GM19240 (cell line): ENCODE results near the gene F10.

ENCODE experiments used
- DNase-seq: peaks from one replicate; pipeline ENCODE4 v3.0.0; 2011; ENCODE audit warnings: low spot score; ENCODE audit not compliant: insufficient read length

Gene F10

DNA sequence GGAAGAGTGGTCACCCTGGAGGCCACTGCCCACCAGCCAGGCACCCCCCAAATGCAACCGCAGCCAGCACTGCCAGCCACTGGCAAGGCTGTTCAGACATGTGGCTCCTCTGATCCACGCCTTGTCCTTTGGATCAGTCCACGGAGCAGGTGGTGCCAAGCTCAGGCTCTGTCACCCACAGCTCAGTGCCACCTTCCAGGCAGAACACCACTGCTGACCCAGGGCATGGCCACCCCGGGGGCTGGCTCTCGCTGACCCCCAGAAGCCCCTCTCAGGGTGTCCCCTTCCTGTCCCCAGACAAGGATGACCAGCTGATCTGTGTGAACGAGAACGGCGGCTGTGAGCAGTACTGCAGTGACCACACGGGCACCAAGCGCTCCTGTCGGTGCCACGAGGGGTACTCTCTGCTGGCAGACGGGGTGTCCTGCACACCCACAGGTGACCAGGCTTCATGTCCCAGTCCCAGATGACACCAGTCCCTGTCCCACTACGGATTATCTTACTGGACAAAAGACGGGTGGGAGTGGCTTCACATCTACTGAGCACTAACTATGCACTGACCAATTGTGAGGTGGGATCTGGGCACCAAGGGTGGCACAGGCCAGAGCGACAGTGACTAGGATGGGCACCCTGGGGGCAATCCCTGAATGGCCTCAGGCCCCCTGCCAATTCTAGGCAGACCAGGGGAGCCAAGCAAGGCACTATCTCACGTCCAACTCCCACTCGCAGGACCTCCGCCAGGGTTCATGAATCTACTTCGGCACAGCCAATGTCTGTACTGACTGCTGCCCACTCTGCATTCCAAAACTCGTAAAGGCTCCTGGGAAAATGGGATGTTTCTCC is 7.0 kb upstream of the F10 start:
- DNase-seq: no peak

DNA sequence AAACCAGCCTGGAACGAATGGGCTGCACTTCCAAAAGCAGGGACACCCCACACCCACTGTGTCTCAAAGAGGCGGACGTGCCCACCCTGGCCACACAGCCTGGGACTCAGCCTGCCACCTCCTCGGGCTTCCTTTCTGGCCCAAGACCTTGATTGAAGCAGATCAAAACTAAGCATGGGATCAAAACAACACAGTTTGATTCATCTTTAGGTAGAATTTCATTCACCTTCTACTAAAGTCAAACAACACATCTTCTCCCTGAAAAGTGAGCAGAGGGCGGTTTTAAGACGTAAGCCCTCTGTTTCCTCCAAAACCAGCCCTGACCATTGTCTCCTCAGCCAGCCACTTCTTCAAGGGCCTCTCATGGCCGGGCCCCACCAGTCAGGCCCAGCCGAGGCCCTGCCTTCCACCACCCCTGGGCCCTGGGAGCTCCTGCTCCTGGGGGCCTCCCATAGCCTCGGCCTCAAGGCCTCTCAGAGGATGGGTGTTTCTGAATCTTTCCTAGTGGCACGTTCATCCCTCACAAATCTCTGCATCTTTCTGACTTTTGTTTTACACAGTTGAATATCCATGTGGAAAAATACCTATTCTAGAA is 6.3 kb upstream of the F10 start:
- DNase-seq: no peak

DNA sequence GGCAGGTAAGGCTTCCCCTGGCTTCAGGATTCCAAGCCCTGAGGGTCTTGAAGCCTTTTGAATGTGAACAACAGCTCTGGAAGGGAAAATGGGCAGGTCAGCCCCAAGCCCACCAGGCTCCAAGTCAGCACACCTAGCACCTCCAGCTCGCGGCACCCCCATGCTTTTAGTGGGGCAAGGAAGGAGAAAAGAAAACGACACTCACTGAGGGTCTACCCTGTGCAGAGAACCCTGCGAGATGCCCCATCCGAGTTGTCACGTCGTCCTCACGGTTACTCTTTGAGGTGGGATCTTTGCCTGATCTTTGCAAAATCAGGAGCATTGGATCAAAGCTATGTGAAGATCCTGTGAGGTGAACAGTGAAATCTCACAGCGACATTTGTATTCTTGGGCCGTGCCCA is 5.7 kb upstream of the F10 start:
- no peak for DNase-seq

DNA sequence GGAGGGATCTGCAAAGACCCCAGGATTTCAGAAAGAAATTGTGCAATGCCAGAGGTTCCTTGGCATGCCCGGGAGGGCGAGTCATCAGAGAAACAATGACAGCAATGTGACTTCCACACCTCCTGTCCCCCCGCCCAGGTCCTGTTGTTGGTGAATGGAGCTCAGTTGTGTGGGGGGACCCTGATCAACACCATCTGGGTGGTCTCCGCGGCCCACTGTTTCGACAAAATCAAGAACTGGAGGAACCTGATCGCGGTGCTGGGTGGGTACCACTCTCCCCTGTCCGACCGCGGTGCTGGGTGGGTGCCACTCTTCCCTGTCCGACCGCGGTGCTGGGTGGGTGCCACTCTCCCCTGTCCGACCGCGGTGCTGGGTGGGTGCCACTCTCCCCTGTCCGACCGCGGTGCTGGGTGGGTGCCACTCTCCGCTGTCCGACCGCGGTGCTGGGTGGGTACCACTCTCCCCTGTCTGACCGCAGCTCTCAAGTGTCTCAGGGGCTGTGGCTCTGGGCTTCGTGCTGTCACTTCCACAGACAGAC is 5.2 kb upstream of the F10 start:
- DNase-seq: no peak

DNA sequence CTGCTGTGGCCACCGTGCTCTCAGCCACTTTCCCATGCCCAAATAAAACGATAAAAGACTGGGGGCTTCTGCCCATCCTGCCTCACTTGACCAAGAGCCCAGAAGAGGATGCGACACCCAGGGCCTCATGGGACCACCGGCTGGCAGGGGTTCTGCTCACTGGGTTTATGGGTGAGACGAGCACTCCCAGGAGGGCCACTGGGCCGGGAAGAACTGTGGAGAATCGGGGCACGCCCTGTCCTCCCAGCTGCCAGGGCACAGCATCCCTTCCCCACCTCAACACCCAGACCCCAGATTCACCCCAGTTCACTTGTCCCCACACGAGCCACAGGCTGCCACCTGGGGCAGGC is 4.7 kb upstream of the F10 start:
- DNase-seq: no peak

DNA sequence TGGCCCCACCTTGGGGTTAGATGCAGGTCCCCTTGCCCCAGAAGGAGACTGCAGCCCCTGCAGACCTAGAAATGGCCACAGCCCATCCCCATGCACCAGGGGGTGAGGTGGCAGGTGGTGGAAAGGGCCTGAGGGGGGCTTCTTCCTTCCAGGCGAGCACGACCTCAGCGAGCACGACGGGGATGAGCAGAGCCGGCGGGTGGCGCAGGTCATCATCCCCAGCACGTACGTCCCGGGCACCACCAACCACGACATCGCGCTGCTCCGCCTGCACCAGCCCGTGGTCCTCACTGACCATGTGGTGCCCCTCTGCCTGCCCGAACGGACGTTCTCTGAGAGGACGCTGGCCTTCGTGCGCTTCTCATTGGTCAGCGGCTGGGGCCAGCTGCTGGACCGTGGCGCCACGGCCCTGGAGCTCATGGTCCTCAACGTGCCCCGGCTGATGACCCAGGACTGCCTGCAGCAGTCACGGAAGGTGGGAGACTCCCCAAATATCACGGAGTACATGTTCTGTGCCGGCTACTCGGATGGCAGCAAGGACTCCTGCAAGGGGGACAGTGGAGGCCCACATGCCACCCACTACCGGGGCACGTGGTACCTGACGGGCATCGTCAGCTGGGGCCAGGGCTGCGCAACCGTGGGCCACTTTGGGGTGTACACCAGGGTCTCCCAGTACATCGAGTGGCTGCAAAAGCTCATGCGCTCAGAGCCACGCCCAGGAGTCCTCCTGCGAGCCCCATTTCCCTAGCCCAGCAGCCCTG is 4.2 kb upstream of the F10 start:
- DNase-seq: no peak

DNA sequence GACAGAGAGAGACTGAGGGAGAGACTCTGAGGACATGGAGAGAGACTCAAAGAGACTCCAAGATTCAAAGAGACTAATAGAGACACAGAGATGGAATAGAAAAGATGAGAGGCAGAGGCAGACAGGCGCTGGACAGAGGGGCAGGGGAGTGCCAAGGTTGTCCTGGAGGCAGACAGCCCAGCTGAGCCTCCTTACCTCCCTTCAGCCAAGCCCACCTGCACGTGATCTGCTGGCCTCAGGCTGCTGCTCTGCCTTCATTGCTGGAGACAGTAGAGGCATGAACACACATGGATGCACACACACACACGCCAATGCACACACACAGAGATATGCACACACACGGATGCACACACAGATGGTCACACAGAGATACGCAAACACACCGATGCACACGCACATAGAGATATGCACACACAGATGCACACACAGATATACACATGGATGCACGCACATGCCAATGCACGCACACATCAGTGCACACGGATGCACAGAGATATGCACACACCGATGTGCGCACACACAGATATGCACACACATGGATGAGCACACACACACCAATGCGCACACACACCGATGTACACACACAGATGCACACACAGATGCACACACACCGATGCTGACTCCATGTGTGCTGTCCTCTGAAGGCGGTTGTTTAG is 3.3 kb upstream of the F10 start:
- DNase-seq: no peak

DNA sequence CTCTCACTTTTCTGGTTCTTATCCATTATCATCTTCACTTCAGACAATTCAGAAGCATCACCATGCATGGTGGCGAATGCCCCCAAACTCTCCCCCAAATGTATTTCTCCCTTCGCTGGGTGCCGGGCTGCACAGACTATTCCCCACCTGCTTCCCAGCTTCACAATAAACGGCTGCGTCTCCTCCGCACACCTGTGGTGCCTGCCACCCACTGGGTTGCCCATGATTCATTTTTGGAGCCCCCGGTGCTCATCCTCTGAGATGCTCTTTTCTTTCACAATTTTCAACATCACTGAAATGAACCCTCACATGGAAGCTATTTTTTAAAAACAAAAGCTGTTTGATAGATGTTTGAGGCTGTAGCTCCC is 2.8 kb upstream of the F10 start:
- DNase-seq: no peak

DNA sequence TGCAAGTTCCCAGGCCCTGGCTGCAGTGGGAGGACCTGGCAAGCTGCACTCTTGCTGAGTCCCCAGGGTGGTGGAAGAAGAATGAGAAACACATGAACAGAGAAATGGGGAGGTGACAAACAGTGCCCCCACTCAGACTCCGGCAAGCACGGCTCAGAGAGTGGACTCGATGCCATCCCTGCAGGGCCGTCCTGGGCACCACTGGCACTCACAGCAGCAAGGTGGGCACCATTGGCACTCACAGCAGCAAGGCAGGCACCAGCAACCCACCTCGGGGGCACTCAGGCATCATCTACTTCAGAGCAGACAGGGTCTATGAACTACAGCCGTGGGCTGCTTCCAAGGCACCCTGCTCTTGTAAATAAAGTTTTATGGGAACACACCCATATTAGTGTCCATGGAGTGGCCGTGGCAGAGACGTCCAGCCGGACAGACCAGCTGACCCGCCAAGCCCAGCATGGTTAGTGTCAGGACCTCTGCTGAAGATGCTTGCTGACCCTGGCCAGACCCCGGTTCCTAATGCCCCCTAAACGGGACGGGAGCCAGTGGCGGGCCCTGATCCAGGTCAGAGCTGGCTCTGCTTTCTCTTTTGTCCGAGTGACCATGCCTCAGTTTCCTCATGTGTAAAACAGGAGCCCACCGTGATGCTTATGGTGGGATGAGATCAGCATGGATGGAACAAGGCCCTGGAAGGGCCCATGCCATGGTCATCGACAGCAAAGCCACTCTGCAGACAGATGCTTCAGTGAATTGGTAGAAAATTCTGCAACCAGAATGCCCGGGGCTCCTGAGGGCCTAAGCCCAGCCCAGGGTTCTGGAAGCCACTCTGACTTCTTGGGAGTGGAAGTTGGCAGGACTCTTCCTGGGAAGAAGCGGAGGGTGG is 2.1 kb upstream of the F10 start:
- DNase-seq: no peak

DNA sequence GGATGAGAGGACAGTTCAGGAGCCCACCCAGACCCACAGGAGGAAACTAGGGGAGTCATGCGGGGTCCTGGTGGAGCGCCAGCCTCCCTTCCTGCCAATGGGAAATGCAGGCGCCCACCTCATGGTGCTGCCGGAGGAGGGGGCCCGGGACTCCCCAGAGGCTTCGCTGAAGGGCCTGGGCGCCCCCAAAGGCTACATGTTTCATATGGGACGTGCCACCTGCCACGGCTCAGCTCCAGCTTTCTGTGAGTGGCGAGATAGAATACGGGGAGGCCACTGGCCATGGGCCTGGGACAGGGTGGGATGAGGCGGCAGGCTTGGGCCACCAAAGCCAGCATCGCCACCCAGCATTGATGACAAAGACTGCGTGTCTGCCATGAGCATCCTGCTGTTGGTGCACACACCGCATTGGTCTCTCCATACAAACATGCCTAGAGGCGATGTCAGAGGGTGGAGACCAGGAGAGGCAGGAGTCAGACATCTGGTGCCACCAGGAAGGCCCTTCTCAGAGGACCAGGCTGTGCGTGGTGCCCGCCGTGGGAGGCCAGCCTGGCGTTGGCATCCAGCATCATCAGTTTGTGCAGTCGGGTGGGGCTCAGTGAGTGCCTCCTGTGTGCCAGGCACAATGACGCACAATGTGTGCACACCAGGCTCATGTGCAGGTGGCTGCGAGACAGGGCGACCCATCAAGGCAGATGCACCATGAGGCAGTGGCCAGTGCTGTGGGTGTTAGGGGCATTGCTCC is 1.2 kb upstream of the F10 start:
- no peak for DNase-seq

DNA sequence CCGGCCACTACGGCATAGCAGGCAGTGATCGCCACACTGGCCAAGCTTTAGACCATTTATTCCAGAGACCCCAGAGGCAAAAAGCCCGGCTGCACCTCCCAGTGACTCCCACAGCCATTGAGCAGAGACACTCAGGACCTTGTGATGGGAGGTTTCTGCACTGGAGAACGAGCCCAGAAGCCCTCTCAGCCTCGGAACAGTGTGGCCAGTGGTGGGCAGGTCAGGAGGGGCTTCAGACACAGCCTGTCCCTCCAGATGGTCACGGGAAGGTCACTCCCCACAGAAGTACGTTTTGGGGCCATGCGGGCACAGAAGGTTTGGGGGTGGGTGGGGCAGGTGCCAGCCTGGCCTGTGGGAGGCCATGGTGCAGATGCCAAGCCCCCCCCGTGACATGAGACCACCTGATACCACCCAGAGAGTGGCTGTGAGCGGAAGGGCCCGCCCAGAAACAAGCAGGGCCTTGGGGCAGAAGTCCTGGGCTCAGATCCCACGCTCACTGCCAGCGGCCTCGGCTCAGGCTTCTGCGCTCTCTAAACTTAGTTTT is 599 bp upstream of the F10 start:
- DNase-seq: no peak

DNA sequence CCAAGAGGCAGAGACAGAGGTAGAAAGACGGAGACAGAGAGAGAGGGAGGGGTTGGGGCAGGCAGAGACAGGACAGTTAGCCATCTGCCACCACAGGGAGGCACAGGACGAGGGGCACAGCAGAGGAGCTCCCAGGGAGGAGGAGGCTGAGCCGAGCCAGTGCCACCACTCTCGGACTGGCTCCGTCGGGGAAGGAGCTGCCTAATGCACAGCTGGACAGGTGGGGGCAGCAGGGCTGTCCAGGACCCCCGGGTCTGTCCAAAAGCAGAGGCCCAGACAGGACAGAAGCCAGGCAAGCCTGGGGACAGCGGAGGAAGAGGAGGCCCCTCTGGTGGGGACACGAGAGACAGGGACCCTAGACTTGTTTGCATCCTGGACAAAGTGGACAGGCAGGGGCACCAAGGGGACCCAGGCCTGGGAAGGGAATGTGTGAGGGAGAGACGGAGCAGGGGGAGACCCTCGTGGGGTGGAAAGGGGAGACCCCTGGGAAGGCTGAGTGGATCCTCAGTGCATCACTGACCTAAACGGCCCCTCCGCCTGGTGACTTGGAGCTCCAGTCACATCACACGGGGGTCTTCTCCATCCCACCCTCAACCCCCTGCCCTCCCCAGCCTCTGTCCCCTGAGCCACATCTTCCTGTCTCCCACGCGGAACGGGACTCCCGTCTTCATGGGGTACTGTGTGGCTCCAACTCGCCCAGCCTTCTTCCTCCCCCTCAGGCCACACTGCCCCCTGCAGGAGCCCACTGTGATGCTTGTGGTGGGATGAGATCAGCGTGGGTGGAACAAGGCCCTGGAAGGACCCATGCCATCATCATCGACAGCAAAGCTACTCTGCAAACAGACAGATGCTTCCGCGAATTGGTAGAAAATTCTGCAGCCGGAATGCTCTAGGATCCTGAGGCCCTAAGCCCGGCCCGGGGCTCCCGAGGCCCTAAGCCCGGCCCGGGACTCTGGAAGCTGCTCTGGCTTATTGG is 915 bp downstream of the F10 start:
- DNase-seq: no peak

DNA sequence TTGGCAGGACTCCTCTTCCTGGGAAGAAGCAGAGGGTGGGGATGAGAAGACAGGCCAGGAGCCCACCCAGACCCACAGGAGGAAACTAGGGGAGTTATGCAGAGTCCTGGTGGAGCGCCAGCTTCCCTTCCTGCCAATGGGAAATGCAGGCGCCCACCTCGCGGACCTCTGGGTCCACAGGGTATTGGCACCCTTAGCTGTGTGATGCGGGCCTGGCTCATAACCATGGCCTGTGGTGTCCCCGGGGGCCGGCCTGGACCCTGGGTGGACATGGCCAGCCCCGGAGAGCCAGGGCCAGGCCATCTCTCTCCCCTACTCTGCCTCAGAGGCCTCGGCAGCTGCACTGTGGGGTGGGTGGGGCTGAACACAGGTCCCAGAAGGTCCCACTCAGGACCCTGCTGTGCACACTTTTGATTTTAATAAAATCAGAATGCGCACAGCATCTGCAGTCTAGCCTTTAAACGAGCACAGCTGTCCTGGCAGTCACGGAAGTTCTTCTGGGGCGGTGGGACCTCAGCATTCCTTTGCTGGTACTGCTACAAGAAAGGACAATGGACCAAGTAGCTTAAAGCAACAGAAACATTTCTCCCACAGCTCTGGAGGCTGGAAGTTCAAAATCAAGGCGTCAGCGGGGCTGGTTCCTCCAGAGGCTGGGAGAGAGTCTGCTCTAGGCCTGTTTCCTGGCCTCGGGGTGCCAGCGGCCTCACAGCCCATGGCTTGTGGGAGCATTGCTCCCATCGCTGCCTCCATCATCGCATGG is 1.8 kb downstream of the F10 start:
- DNase-seq: no peak

DNA sequence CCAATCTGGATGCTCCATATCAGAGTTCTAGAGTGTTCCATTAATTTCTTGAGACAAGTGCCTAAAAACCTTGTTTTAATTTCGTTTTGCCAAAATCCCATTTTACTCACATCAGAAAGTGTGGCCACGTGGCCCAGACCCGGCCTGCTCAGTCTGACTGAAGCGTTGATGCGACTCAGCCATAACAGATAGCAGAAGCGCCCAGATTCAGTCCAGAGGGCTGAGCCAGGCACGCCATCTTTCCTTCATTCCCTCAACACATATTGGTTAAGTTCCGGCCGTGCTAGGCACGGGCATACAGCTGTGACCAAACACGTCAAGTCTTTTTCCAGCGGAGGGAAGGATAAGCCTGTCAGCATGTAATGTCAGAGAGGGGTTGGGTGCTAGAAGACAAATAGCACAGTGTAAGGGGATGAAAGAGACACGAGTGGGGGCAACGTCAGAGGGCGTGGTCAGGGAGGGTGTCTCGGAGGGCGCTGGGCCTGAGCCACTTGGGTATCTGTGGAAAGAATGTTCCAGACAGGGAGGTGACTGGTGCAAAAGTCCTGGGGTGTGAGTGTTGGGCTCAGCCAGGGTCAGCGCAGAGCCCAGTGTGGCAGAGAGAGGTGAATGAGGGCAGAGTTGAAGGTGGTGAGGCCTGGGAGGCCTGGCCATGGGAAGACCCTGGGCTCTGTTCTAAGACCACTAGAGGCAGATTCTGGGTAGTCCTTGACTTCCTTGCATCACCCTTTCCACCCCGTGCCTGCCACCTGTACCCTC is 3.1 kb downstream of the F10 start:
- no peak for DNase-seq

DNA sequence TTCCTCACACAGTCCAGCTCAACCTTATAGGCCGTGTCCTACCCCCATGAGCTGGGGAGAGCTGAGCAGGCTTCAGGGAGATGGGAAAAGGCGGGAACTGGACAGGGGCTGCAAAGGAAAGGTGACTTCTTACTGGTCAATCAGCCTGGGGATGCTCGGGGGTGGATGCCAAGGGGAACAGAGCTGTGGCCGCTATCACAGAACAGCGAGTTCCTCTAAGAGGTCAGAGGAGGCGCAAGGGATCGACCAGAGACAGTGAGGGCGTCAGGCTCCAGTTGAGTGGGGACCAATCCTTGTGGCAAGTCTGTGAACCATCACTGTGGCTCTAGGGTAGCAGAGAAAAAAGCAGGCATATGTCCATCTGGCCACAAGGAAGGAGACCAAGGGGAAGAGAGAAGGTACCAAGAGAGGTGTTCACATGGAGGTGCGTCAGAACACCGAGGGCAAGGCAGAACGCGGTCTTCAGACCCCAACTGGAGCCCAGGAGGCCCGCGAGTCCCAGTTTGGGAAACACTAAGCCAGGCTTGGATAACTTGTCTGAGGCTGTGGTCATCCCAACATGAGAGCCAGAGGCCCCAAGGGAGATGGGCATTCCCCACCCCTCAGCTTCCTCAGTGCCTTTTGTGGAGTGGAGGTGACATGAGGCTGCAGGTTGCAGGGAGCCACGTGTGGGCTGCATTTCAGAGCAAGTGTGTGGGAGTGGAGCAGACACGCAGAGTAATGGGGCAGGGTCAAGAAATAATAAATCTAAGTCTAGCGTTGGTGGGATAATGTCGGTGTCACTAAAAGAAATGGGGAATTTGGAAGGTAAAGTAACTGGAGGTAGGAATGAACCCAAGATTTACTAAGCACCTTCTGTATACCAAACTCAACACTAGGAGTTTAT is 3.9 kb downstream of the F10 start:
- DNase-seq: no peak

DNA sequence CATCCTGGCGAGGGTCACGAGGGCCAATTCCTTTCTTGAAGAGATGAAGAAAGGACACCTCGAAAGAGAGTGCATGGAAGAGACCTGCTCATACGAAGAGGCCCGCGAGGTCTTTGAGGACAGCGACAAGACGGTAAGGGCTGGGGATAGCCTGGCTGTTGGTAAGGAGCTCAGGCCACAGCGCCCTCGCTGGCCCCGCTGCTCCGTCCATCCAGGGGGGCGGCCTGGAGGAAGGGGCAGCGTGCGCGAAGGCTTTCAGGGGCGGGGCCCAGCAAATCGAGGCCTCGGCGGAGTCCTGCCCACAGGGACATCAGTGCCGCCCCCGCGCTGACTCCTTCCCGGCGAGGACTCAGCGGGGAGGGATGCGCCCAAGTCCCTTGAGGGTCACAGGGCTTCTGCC is 6.9 kb downstream of the F10 start:
- DNase-seq: no peak
